Measurements from ENCODE around the gene SLC29A1. TPM values are rescaled to one million over a fixed set of nuclear protein-coding genes. Genes with fewer than 3 reads are reported as not detected.

SLC29A1 gene
- total and polyA plus RNA-seq, 2 of the 8 experiments (the other 6 are each of a cell fraction or from before 2014, with no cell fraction given), result 187 to 558 TPM

DNA sequence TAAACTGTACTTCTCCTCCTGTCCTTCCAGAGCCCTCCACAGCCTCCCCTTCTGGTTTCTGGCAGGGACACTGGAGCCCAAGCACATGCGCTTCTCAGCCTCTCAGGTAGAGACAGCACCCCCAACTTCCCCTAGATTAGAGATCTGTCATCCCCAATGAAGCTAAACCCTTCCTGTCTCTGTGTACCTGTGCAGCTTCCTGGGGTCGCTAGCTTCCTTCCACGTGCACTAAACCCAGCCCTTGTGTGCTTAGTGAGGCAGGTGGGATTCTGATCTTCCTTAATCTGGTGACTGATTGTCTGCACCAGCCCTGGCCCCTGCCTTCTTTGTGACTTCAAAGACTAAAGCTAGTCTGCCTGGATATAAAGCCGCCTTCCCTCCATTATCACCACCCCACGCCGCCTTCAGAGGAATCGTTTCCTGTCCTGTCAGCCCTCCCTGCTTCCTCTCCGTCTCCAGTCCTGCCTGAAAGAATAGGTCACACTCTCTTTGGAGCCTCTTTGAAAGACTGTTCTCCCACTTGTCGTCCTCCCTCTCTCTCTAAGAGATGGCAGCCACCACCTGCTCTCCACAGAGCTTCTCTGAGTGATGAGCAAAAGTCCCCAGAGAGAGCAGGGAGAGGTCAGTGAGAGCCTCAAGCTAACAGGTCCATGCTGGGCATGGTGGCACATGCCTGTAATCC is 37.3 kb upstream of the SLC29A1 start (continued):
- TF ChIP-seq, protein P1, sequence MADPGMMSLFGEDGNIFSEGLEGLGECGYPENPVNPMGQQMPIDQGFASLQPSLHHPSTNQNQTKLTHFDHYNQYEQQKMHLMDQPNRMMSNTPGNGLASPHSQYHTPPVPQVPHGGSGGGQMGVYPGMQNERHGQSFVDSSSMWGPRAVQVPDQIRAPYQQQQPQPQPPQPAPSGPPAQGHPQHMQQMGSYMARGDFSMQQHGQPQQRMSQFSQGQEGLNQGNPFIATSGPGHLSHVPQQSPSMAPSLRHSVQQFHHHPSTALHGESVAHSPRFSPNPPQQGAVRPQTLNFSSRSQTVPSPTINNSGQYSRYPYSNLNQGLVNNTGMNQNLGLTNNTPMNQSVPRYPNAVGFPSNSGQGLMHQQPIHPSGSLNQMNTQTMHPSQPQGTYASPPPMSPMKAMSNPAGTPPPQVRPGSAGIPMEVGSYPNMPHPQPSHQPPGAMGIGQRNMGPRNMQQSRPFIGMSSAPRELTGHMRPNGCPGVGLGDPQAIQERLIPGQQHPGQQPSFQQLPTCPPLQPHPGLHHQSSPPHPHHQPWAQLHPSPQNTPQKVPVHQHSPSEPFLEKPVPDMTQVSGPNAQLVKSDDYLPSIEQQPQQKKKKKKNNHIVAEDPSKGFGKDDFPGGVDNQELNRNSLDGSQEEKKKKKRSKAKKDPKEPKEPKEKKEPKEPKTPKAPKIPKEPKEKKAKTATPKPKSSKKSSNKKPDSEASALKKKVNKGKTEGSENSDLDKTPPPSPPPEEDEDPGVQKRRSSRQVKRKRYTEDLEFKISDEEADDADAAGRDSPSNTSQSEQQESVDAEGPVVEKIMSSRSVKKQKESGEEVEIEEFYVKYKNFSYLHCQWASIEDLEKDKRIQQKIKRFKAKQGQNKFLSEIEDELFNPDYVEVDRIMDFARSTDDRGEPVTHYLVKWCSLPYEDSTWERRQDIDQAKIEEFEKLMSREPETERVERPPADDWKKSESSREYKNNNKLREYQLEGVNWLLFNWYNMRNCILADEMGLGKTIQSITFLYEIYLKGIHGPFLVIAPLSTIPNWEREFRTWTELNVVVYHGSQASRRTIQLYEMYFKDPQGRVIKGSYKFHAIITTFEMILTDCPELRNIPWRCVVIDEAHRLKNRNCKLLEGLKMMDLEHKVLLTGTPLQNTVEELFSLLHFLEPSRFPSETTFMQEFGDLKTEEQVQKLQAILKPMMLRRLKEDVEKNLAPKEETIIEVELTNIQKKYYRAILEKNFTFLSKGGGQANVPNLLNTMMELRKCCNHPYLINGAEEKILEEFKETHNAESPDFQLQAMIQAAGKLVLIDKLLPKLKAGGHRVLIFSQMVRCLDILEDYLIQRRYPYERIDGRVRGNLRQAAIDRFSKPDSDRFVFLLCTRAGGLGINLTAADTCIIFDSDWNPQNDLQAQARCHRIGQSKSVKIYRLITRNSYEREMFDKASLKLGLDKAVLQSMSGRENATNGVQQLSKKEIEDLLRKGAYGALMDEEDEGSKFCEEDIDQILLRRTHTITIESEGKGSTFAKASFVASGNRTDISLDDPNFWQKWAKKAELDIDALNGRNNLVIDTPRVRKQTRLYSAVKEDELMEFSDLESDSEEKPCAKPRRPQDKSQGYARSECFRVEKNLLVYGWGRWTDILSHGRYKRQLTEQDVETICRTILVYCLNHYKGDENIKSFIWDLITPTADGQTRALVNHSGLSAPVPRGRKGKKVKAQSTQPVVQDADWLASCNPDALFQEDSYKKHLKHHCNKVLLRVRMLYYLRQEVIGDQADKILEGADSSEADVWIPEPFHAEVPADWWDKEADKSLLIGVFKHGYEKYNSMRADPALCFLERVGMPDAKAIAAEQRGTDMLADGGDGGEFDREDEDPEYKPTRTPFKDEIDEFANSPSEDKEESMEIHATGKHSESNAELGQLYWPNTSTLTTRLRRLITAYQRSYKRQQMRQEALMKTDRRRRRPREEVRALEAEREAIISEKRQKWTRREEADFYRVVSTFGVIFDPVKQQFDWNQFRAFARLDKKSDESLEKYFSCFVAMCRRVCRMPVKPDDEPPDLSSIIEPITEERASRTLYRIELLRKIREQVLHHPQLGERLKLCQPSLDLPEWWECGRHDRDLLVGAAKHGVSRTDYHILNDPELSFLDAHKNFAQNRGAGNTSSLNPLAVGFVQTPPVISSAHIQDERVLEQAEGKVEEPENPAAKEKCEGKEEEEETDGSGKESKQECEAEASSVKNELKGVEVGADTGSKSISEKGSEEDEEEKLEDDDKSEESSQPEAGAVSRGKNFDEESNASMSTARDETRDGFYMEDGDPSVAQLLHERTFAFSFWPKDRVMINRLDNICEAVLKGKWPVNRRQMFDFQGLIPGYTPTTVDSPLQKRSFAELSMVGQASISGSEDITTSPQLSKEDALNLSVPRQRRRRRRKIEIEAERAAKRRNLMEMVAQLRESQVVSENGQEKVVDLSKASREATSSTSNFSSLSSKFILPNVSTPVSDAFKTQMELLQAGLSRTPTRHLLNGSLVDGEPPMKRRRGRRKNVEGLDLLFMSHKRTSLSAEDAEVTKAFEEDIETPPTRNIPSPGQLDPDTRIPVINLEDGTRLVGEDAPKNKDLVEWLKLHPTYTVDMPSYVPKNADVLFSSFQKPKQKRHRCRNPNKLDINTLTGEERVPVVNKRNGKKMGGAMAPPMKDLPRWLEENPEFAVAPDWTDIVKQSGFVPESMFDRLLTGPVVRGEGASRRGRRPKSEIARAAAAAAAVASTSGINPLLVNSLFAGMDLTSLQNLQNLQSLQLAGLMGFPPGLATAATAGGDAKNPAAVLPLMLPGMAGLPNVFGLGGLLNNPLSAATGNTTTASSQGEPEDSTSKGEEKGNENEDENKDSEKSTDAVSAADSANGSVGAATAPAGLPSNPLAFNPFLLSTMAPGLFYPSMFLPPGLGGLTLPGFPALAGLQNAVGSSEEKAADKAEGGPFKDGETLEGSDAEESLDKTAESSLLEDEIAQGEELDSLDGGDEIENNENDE (IDR thresholded peaks at IDR 0.05; ENCODE audit: insufficient replicate concordance, low read length), result no peak
- TF ChIP-seq POU5F1 (IDR thresholded peaks at IDR 0.05; ENCODE audit: low read depth, low read length), result no peak
- no peak for TF ChIP-seq CHD1 (IDR thresholded peaks at IDR 0.05; ENCODE audit: low read depth, low read length)
- TF ChIP-seq FOSL1 (IDR thresholded peaks at IDR 0.05; ENCODE audit: insufficient read depth, low read depth, low read length), result no peak
